Muscle of leg (tissue), 11 donors: ENCODE measurements around the gene GALNT11. TPM values are rescaled to one million over a fixed set of nuclear protein-coding genes. Genes with fewer than 3 reads are reported as not detected.
"Not testable (repeated sequence)": the region's sequence is repeated elsewhere in the genome, so short reads cannot be mapped to it uniquely, and the experiment has no call there.

ENCODE experiments used
- DNase-seq: peaks from one replicate; pipeline ENCODE4 v3.0.0; 2013
- H3K27ac ChIP-seq: one replicate; pipeline ENCODE4 v1.5.1; 2013; ENCODE audit warnings: mild to moderate bottlenecking, low read length, control low read depth
- H3K27me3 ChIP-seq: one replicate; pipeline ENCODE4 v1.6.1; 2013; ENCODE audit warnings: low read length; ENCODE audit not compliant: control insufficient read depth, insufficient read depth
- H3K36me3 ChIP-seq: one replicate; pipeline ENCODE4 v1.6.1; 2013; ENCODE audit warnings: low read length; ENCODE audit not compliant: control insufficient read depth, insufficient read depth
- H3K4me1 ChIP-seq: one replicate; pipeline ENCODE4 v1.6.1; 2013; ENCODE audit warnings: low read length; ENCODE audit not compliant: control insufficient read depth, insufficient read depth
- H3K4me3 ChIP-seq: one replicate; pipeline ENCODE4 v1.5.1; 2013; ENCODE audit warnings: low read length, control low read depth
- H3K9me3 ChIP-seq: replicated peaks from 2 replicates; pipeline ENCODE4 v1.6.1; 2013; ENCODE audit warnings: low read depth, low read length; ENCODE audit not compliant: control insufficient read depth
- WGBS: methylation state at CpG from one replicate; pipeline ENCODE4 v1.1.5; 2013; ENCODE audit warnings: missing lambda C conversion rate; ENCODE audit not compliant: insufficient coverage; 5-methylcytosine and 5-hydroxymethylcytosine counted together
- polyA plus RNA-seq, 8 donors: library from polyadenylated mRNA; unstranded; fragments of 120-200 nt; gene quantifications; one replicate each; pipeline versions ENCODE4 v1.2.1 to v1.2.3, GENCODE V29; 2013; ENCODE audit warnings: inconsistent platforms in 1 of 8, low replicate concordance in 1 of 8; ENCODE audit not compliant: insufficient read length in 8 of 8, insufficient read depth in 1 of 8
- total RNA-seq: library from RNA; stranded (reverse); fragments of 120-200 nt; gene quantifications from one replicate; pipeline ENCODE4 v1.2.4, GENCODE V29; 2013

Gene GALNT11
- total and polyA plus RNA-seq, 9 donors = 29.0 to 44.0 (median 34.1) TPM

DNA sequence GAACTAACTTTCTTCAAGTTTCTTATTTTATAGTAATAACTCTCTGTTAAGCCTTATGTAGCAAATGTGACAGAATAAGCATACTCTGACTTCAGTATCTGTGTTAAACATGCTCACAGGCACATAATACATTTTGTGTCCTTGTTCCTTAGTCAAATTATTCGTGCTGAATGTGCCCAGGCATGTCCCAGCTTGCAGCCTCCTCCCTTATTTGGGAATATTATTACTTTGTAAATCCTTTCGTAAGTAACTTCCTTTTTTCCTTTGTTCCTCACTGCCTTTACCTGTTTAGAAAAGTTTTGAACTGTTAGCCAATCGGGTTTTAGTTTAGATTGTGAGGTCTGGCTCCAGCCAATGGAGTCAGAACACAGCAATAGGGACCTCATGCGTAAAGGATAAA lies 46.9 kb downstream of the GALNT11 start:
- no peaks in the 10 kb centered on the region for H3K9me3 ChIP-seq
- no peaks in the 10 kb centered on the region for H3K36me3 ChIP-seq
- no peak overlapping the region for H3K4me3 ChIP-seq
- H3K27ac ChIP-seq = no peak overlapping the region
- no peaks in the 10 kb centered on the region for H3K27me3 ChIP-seq
- H3K4me1 ChIP-seq = no peaks in the 10 kb centered on the region
- DNase-seq = no peak
- WGBS = no CpG with 5 or more reads among the region's 4 CpGs

GRCh38 chr7:152073352-152073751 lies 47.9 kb downstream of the GALNT11 start:
- Histone ChIP-seq H3K27me3 (no peaks in the 10 kb centered on the region), H3K4me3 (no peak overlapping the region), H3K4me1 (no peaks in the 10 kb centered on the region), H3K27ac (no peak overlapping the region), H3K9me3 (no peaks in the 10 kb centered on the region), H3K36me3 (no peaks in the 10 kb centered on the region)
- no peak for DNase-seq
- WGBS = no CpG with 5 or more reads among the region's 2 CpGs

- Histone ChIP-seq H3K9me3 (no peaks in the 10 kb centered on the region), H3K27me3 (no peaks in the 10 kb centered on the region), H3K4me1 (no peaks in the 10 kb centered on the region), H3K36me3 (no peaks in the 10 kb centered on the region), H3K27ac (no peak overlapping the region), H3K4me3 (no peak overlapping the region)
- no peak for DNase-seq
- no CpG with 5 or more reads among the region's 2 CpGs for WGBS
Measured at GRCh38 chr7:152074673-152075072, 49.2 kb downstream of the GALNT11 start.

DNA sequence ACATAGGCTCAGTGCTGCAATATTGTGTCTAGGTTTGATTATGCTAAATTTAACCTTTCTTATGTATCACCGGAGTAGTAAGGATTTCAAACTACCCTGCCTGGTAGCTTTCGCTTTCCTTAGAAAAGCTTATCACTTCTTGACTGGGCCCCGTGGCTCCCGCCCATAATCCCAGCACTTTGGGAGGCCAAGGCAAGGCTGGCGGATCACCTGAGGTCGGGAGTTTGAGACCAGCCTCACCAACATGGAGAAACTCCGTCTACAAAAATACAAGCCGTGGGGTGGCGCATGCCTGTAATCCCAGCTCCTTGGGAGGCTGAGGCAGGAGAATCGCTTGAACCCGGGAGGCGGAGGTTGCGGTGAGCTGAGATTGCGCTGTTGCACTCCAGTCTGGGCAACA lies 49.9 kb downstream of the GALNT11 start:
- H3K4me1 ChIP-seq, H3K9me3 ChIP-seq, H3K36me3 ChIP-seq, DNase-seq, H3K4me3 ChIP-seq, H3K27ac ChIP-seq, H3K27me3 ChIP-seq: not testable (repeated sequence)
- WGBS = 96% methylated on average over 12 of the region's 14 CpGs

DNA sequence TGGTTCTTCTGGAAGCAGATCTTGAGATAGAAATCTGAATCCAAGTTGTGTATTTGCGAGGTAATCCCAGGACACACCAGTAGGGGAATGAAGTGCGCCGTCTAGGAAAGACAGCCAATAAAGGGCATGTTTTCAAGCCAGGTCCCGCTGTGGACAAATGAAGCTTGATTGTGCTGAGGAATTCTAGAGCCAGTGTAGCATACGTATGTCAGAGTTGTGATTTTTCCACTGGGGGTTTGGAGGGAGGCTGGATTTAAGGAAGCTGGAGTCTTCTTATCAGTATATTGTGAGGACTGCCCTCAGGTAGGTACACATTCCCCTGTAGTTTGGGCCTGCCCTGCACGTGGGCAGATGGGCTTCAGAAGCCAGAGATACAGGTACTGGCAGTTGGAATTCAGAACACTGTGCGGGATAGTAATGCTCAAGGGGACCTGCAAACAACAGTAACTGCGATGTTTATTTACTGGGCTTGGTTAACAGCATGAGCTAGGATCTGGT lies 50.9 kb downstream of the GALNT11 start:
- Histone ChIP-seq H3K4me1 (no peaks in the 10 kb centered on the region), H3K9me3 (no peaks in the 10 kb centered on the region)

DNA sequence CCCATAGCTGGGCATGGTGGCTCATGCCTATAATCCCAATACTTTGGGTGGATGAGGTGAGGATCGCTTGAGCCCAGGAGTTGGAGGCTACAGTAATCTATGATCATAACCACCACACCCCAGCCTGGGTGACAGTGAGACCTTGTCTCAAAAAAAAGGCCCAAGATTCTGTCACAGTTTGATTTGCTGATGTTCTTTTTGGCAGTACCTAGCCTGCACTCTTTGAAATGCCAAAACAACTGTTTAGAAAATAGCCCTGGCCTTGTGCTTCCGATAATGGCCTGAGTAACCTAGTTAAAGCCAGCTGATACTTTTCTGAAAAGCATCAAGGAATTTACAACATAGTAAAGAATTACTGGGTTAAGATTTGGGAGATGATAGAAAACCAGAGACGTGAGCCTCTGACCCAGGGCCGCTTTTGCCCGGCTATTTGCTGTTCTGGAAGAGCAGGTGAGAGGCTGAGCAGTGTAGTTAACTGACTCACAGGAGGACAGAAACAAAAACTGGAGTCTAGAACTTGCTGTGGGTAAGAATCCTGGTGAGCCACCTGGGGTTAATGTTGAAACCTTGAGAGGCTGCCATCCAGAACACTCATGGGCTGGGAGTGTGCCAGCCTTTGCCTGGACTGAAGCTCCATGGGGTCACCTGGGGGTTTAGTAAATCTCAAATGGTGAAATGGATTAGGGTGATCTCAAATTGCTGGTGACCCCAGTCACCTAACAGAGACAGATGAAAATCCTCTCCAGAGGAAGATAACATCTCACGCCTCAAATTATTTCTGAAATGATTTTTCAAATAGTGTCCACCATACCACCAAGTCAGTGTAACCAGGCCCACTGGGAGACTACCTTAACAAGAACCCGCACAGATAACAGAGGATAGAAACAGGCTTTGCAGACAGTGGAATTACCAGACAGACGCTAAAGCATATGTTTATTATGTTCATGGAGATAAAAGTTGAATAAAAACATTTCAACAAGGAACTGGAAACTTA lies 51.8 kb downstream of the GALNT11 start:
- WGBS = 83% methylated on average over 3 of the region's 8 CpGs
- Histone ChIP-seq H3K27me3 (no peaks in the 10 kb centered on the region), H3K27ac (no peak overlapping the region), H3K36me3 (no peaks in the 10 kb centered on the region), H3K4me3 (no peak overlapping the region), H3K4me1 (no peaks in the 10 kb centered on the region), H3K9me3 (no peaks in the 10 kb centered on the region)
- no peak for DNase-seq

More for the DNA sequence above, 50.9 kb downstream of the GALNT11 start:
- DNase-seq = peak; percentile 26
- Histone ChIP-seq H3K27ac (no peak overlapping the region), H3K36me3 (no peaks in the 10 kb centered on the region), H3K4me3 (no peak overlapping the region), H3K27me3 (no peaks in the 10 kb centered on the region)
- WGBS = 66% methylated on average over 8 of the region's 8 CpGs

DNA sequence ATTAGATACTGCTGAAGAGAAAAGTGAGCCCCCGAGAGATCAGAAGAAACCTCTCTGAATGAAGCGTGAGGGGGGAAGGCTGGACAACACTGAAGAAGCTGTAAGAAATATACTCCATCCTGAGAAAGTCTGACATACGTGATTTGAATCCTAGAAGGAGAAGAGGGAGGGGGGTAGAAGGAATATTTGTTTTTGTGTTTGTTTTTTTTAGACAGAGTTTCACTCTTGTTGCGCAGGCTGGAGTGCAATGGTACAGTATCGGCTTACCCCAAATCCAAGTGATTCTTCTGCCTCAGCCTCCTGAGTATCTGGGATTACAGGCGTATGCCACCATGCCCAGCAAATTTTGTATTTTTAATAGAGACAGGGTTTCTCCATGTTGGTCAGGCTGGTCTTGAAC lies 52.6 kb downstream of the GALNT11 start:
- no peaks in the 10 kb centered on the region for H3K27me3 ChIP-seq
- H3K36me3 ChIP-seq = no peaks in the 10 kb centered on the region
- 79% methylated on average over 6 of the region's 6 CpGs for WGBS
- no peaks in the 10 kb centered on the region for H3K9me3 ChIP-seq
- H3K27ac ChIP-seq = no peak overlapping the region
- no peak for DNase-seq
- H3K4me3 ChIP-seq = no peak overlapping the region
- H3K4me1 ChIP-seq = no peaks in the 10 kb centered on the region

DNA sequence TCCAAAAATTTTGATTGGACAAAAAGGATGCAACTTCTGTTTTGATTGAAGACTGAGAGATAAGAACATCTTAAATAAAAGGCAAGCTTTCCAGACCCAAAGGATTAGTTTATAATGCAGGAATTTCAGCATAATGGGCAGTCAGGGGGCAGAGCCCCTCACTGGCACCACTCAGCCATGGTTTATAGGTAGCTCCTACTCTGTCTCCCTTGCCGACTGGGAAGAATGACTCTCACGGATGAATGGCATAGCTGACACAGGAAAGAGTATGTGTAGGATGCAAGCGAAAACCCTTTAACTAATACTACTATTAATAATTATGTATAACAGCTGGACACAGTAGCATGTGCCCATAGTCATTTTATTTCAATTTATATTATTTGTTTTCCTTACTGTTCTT lies 53.3 kb downstream of the GALNT11 start:
- Histone ChIP-seq H3K27ac (no peak overlapping the region), H3K4me3 (no peak overlapping the region), H3K9me3 (no peaks in the 10 kb centered on the region), H3K27me3 (no peaks in the 10 kb centered on the region), H3K4me1 (no peaks in the 10 kb centered on the region), H3K36me3 (no peaks in the 10 kb centered on the region)
- WGBS = no CpG with 5 or more reads among the region's 3 CpGs
- no peak for DNase-seq

GRCh38 chr7:152081088-152081487 lies 55.6 kb downstream of the GALNT11 start:
- no peaks in the 10 kb centered on the region for H3K27me3 ChIP-seq
- no peaks in the 10 kb centered on the region for H3K4me1 ChIP-seq
- DNase-seq = no peak
- no peaks in the 10 kb centered on the region for H3K36me3 ChIP-seq
- H3K9me3 ChIP-seq = no peaks in the 10 kb centered on the region
- H3K27ac ChIP-seq = no peak overlapping the region
- 40% methylated on average over 1 of the region's 4 CpGs for WGBS
- no peak overlapping the region for H3K4me3 ChIP-seq

DNA sequence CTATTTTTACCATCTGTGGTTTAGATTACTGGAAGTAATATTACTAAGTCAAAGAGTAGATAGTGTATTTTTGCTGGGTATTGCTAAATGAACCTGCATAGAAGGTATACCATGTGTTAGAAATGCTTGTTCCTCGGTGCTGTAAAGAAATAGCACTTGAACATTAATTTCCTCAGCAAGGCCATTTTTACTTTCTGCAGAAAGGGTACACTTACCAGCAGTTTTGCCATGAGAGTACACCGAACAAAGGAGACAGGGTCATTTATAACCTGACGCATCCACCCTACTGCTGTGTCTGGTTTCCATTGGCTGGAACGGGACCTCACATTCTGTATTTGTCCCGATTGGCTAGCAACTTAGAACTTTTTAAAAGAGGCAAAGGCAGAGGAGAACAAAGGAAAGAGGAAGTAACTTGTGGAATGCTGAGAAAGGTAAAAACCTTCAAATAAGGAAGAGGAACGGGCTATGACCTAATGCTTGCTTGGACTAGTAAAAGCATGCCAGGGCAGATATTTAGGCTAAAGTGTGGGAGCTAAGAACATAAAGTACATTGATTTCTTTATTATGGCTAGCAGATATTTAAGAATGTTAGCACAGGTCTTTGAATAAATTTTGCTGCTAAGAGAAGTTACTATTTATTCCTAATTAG lies 56.7 kb downstream of the GALNT11 start:
- H3K4me1 ChIP-seq, H3K9me3 ChIP-seq, H3K27ac ChIP-seq, H3K36me3 ChIP-seq, H3K4me3 ChIP-seq, H3K27me3 ChIP-seq: not testable (repeated sequence)
- DNase-seq = peak; percentile 23
- WGBS = 76% methylated on average over 2 of the region's 6 CpGs
